HL-60 (cell line): ENCODE measurements around the gene EYA4.

ENCODE experiments used
- GABPA ChIP-seq: IDR thresholded peaks from 2 replicates; pipeline ENCODE4 v1.6.1; 2012; ENCODE audit warnings: low read depth
- POLR2AphosphoS5 ChIP-seq: IDR thresholded peaks from 2 replicates; pipeline ENCODE4 v1.6.1; 2012; ENCODE audit warnings: low read depth
- SPI1 ChIP-seq: IDR thresholded peaks from 2 replicates; pipeline ENCODE4 v1.6.1; 2012; ENCODE audit warnings: low read depth, mild to moderate bottlenecking, borderline replicate concordance
- TF ChIP-seq, protein P1 (sequence below): IDR thresholded peaks from one replicate; pipeline ENCODE4 v1.5.1; 2011; ENCODE audit warnings: low read length, control low read depth, inconsistent platforms; ENCODE audit not compliant: insufficient read depth
- TF ChIP-seq, protein P2 (sequence below): IDR thresholded peaks from 2 replicates; pipeline ENCODE4 v1.6.1; 2012; ENCODE audit warnings: low read depth; ENCODE audit not compliant: insufficient replicate concordance

DNA sequence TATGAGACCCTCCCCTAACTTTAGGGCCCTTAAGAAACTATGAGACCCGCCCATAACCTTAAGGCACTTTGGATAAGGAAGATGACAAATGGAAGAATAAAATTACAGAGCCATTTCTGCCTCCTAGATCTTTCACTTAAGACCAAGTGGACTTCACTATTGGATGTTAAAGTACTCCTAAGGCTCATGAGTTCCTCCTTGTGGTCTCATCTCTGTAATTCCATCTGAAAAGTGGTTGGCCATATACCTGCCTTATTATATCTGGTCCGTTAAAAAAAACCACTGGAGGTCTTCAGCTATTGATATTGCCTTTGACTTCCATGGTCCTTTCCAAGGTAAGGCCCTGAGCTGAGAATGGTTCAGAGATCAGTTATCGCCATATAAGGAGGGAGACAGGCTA, 310.3 kb downstream of the EYA4 start:
- TF ChIP-seq, protein P1, sequence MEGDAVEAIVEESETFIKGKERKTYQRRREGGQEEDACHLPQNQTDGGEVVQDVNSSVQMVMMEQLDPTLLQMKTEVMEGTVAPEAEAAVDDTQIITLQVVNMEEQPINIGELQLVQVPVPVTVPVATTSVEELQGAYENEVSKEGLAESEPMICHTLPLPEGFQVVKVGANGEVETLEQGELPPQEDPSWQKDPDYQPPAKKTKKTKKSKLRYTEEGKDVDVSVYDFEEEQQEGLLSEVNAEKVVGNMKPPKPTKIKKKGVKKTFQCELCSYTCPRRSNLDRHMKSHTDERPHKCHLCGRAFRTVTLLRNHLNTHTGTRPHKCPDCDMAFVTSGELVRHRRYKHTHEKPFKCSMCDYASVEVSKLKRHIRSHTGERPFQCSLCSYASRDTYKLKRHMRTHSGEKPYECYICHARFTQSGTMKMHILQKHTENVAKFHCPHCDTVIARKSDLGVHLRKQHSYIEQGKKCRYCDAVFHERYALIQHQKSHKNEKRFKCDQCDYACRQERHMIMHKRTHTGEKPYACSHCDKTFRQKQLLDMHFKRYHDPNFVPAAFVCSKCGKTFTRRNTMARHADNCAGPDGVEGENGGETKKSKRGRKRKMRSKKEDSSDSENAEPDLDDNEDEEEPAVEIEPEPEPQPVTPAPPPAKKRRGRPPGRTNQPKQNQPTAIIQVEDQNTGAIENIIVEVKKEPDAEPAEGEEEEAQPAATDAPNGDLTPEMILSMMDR, result no peak
- no peak for TF ChIP-seq POLR2AphosphoS5
- TF ChIP-seq, protein P2, sequence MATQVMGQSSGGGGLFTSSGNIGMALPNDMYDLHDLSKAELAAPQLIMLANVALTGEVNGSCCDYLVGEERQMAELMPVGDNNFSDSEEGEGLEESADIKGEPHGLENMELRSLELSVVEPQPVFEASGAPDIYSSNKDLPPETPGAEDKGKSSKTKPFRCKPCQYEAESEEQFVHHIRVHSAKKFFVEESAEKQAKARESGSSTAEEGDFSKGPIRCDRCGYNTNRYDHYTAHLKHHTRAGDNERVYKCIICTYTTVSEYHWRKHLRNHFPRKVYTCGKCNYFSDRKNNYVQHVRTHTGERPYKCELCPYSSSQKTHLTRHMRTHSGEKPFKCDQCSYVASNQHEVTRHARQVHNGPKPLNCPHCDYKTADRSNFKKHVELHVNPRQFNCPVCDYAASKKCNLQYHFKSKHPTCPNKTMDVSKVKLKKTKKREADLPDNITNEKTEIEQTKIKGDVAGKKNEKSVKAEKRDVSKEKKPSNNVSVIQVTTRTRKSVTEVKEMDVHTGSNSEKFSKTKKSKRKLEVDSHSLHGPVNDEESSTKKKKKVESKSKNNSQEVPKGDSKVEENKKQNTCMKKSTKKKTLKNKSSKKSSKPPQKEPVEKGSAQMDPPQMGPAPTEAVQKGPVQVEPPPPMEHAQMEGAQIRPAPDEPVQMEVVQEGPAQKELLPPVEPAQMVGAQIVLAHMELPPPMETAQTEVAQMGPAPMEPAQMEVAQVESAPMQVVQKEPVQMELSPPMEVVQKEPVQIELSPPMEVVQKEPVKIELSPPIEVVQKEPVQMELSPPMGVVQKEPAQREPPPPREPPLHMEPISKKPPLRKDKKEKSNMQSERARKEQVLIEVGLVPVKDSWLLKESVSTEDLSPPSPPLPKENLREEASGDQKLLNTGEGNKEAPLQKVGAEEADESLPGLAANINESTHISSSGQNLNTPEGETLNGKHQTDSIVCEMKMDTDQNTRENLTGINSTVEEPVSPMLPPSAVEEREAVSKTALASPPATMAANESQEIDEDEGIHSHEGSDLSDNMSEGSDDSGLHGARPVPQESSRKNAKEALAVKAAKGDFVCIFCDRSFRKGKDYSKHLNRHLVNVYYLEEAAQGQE, result no peak
- TF ChIP-seq SPI1, result no peak
- TF ChIP-seq GABPA, result no peak
